ENCODE measurements around the gene CDK6. TPM values are rescaled to one million over a fixed set of nuclear protein-coding genes. Genes with fewer than 3 reads are reported as not detected.

CDK6 gene
- total and polyA plus RNA-seq, 9 of the 15 experiments (the other 6 are each of a cell fraction or from before 2014, with no cell fraction given): 7.6 to 109 (median 44.4) TPM

- TF ChIP-seq, protein P1, sequence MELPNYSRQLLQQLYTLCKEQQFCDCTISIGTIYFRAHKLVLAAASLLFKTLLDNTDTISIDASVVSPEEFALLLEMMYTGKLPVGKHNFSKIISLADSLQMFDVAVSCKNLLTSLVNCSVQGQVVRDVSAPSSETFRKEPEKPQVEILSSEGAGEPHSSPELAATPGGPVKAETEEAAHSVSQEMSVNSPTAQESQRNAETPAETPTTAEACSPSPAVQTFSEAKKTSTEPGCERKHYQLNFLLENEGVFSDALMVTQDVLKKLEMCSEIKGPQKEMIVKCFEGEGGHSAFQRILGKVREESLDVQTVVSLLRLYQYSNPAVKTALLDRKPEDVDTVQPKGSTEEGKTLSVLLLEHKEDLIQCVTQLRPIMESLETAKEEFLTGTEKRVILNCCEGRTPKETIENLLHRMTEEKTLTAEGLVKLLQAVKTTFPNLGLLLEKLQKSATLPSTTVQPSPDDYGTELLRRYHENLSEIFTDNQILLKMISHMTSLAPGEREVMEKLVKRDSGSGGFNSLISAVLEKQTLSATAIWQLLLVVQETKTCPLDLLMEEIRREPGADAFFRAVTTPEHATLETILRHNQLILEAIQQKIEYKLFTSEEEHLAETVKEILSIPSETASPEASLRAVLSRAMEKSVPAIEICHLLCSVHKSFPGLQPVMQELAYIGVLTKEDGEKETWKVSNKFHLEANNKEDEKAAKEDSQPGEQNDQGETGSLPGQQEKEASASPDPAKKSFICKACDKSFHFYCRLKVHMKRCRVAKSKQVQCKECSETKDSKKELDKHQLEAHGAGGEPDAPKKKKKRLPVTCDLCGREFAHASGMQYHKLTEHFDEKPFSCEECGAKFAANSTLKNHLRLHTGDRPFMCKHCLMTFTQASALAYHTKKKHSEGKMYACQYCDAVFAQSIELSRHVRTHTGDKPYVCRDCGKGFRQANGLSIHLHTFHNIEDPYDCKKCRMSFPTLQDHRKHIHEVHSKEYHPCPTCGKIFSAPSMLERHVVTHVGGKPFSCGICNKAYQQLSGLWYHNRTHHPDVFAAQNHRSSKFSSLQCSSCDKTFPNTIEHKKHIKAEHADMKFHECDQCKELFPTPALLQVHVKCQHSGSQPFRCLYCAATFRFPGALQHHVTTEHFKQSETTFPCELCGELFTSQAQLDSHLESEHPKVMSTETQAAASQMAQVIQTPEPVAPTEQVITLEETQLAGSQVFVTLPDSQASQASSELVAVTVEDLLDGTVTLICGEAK (IDR thresholded peaks at IDR 0.05): no peak
- TF ChIP-seq, protein P1 (CRISPR knock-in tag; IDR thresholded peaks at IDR 0.05): no peak
- TF ChIP-seq ZNF79 (CRISPR knock-in tag; IDR thresholded peaks at IDR 0.05; ENCODE audit: low read depth): no peak
- no peak for TF ChIP-seq SIRT6 (IDR thresholded peaks at IDR 0.05; ENCODE audit: low read depth, low read length)
- TF ChIP-seq ESRRB (CRISPR knock-in tag; IDR thresholded peaks at IDR 0.05; ENCODE audit: borderline replicate concordance): no peak
- TF ChIP-seq MAX (CRISPR knock-in tag; IDR thresholded peaks at IDR 0.05): no peak
- TF ChIP-seq MAFK (IDR thresholded peaks at IDR 0.05; ENCODE audit: low read length): peak; percentile 44
- no peak for TF ChIP-seq HDGF (IDR thresholded peaks at IDR 0.05)
- no peak for TF ChIP-seq SP2 (IDR thresholded peaks at IDR 0.05; ENCODE audit: extremely low read depth, low read depth, low read length, poor library complexity, severe bottlenecking)
- no peak for TF ChIP-seq TAF9B (IDR thresholded peaks at IDR 0.05; ENCODE audit: partially characterized antibody)
- TF ChIP-seq, protein P2, sequence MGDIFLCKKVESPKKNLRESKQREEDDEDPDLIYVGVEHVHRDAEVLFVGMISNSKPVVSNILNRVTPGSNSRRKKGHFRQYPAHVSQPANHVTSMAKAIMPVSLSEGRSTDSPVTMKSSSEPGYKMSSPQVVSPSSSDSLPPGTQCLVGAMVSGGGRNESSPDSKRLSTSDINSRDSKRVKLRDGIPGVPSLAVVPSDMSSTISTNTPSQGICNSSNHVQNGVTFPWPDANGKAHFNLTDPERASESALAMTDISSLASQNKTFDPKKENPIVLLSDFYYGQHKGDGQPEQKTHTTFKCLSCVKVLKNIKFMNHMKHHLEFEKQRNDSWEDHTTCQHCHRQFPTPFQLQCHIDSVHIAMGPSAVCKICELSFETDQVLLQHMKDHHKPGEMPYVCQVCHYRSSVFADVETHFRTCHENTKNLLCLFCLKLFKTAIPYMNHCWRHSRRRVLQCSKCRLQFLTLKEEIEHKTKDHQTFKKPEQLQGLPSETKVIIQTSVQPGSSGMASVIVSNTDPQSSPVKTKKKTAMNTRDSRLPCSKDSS (IDR thresholded peaks at IDR 0.05; ENCODE audit: low read depth, partially characterized antibody): no peak
- TF ChIP-seq TOE1 (IDR thresholded peaks at IDR 0.05; ENCODE audit: borderline replicate concordance): peak; percentile 63; the same call in 1 of the 2 replicates
- TF ChIP-seq TOE1 (CRISPR knock-in tag; IDR thresholded peaks at IDR 0.05; ENCODE audit: borderline replicate concordance, low read depth): no peak
- no peak for TF ChIP-seq RNF219 (CRISPR knock-in tag; IDR thresholded peaks at IDR 0.05)
Measured at GRCh38 chr7:92763636-92764423, 72.5 kb downstream of the CDK6 start (continued).

Data from K562 (cell line).